Measurements from ENCODE around the gene HIKESHI. TPM values are rescaled to one million over a fixed set of nuclear protein-coding genes. Genes with fewer than 3 reads are reported as not detected.

Gene HIKESHI
- total and polyA plus RNA-seq, 8 donors: 0.87 to 149 (median 31.5) TPM

- Histone ChIP-seq H3K36me3 (no peaks in the 10 kb centered on the region), H3K9me3 (no peaks in the 10 kb centered on the region), H3K27ac (no peak overlapping the region), H3K27me3 (no peaks in the 10 kb centered on the region), H3K4me3 (no peak overlapping the region), H3K4me1 (no peaks in the 10 kb centered on the region)
- DNase-seq: no peak
- intact Hi-C loops (cut with DNase I; ENCODE audit: low total_unique reads): no loop called here
- TF ChIP-seq POLR2A (IDR thresholded peaks at IDR 0.05) (no peak), CTCF (IDR thresholded peaks at IDR 0.05) (no peak), EP300 (IDR thresholded peaks at IDR 0.05) (no peak), POLR2AphosphoS5 (IDR thresholded peaks at IDR 0.05) (no peak)
- 90 to 98% (median 93%) methylated on average over 2 of the region's 2 CpGs for WGBS, 5 donors
These were observed 84.2 kb downstream of the HIKESHI start for GRCh38 chr11:86386283-86386682.

- intact Hi-C loops (cut with DNase I; ENCODE audit: low total_unique reads): no loop called here
- peak in 1 of 2 donors; percentile 26 for DNase-seq
- no peaks in the 10 kb centered on the region for H3K9me3 ChIP-seq
- WGBS, 5 donors: 57 to 87% (median 81%) methylated on average over 2 of the region's 2 CpGs
- no peak overlapping the region for H3K4me3 ChIP-seq
- H3K4me1 ChIP-seq: no peaks in the 10 kb centered on the region
- TF ChIP-seq CTCF (IDR thresholded peaks at IDR 0.05) (no peak), POLR2A (IDR thresholded peaks at IDR 0.05) (no peak), EP300 (IDR thresholded peaks at IDR 0.05) (no peak)
- H3K36me3 ChIP-seq: no peaks in the 10 kb centered on the region
- no peaks in the 10 kb centered on the region for H3K27me3 ChIP-seq
- H3K27ac ChIP-seq: no peak overlapping the region
These were observed 84.7 kb downstream of the HIKESHI start for GRCh38 chr11:86386746-86387145.

GRCh38 chr11:86388198-86388597, 86.2 kb downstream of the HIKESHI start:
- Histone ChIP-seq H3K27me3 (no peaks in the 10 kb centered on the region), H3K4me3 (no peak overlapping the region), H3K36me3 (no peaks in the 10 kb centered on the region), H3K9me3 (no peaks in the 10 kb centered on the region), H3K27ac (no peak overlapping the region), H3K4me1 (no peaks in the 10 kb centered on the region)
- TF ChIP-seq EP300 (IDR thresholded peaks at IDR 0.05): no peak
- no peak for TF ChIP-seq POLR2A (IDR thresholded peaks at IDR 0.05)
- no peak for TF ChIP-seq CTCF (IDR thresholded peaks at IDR 0.05)
- no peak for TF ChIP-seq POLR2AphosphoS5 (IDR thresholded peaks at IDR 0.05)
- intact Hi-C loops (cut with DNase I; ENCODE audit: low total_unique reads): no loop called here
- peak in 1 of 2 donors; percentile 61 for DNase-seq
- WGBS, 5 donors: 40 to 50% (median 44%) methylated on average over 4 of the region's 4 CpGs

GRCh38 chr11:86390487-86390886, 88.4 kb downstream of the HIKESHI start:
- no peak for DNase-seq
- H3K36me3 ChIP-seq: no peaks in the 10 kb centered on the region
- WGBS, 5 donors: 86 to 94% (median 88%) methylated on average over 3 of the region's 3 CpGs
- peaks cover 0 to 5% (median 0%) of the 10 kb centered on the region in 4 donors for H3K4me1 ChIP-seq
- H3K27me3 ChIP-seq: no peaks in the 10 kb centered on the region
- TF ChIP-seq POLR2AphosphoS5 (IDR thresholded peaks at IDR 0.05) (no peak), EP300 (IDR thresholded peaks at IDR 0.05) (no peak), POLR2A (IDR thresholded peaks at IDR 0.05) (no peak), CTCF (IDR thresholded peaks at IDR 0.05) (no peak)
- intact Hi-C loops (cut with DNase I; ENCODE audit: low total_unique reads): no loop called here
- H3K27ac ChIP-seq: no peak overlapping the region
- H3K4me3 ChIP-seq: no peak overlapping the region
- no peaks in the 10 kb centered on the region for H3K9me3 ChIP-seq

Data from stomach (tissue), 9 donors.